GM18858 (cell line): Measurements from ENCODE around the gene DOCK9.
"Not testable (repeated sequence)": the region's sequence is repeated elsewhere in the genome, so short reads cannot be mapped to it uniquely, and the experiment has no call there.

Experiments used
- ATAC-seq: cut with Tn5 transposase; IDR thresholded peaks from one replicate; pipeline ENCODE4 v1.9.1; 2021; ENCODE audit not compliant: unreplicated experiment

Gene DOCK9

GRCh38 chr13:98828614-98829013, 149.2 kb downstream of the DOCK9 start:
- no peak for ATAC-seq

GRCh38 chr13:98827449-98827848, 150.4 kb downstream of the DOCK9 start:
- no peak for ATAC-seq

GRCh38 chr13:98826146-98826545, 151.7 kb downstream of the DOCK9 start:
- ATAC-seq, result no peak

GRCh38 chr13:98825659-98826058, 152.2 kb downstream of the DOCK9 start:
- no peak for ATAC-seq

- no peak for ATAC-seq
These were observed 153.3 kb downstream of the DOCK9 start for GRCh38 chr13:98824376-98825160.

- ATAC-seq, result no peak
These were observed 154.4 kb downstream of the DOCK9 start for GRCh38 chr13:98823442-98823841.

- ATAC-seq, result no peak
These were observed 155.6 kb downstream of the DOCK9 start for GRCh38 chr13:98822225-98822606.

GRCh38 chr13:98821372-98822224, 156.3 kb downstream of the DOCK9 start:
- no peak for ATAC-seq

- no peak for ATAC-seq
These were observed 157.0 kb downstream of the DOCK9 start for GRCh38 chr13:98820744-98821371.

- no peak for ATAC-seq
These were observed 157.6 kb downstream of the DOCK9 start for GRCh38 chr13:98820300-98820699.

GRCh38 chr13:98819382-98820010, 158.4 kb downstream of the DOCK9 start:
- no peak for ATAC-seq

GRCh38 chr13:98816406-98816805, 161.5 kb downstream of the DOCK9 start:
- no peak for ATAC-seq

- no peak for ATAC-seq
These were observed 163.9 kb downstream of the DOCK9 start for GRCh38 chr13:98813993-98814392.

GRCh38 chr13:98812186-98812790, 165.6 kb downstream of the DOCK9 start:
- not testable (repeated sequence) for ATAC-seq

- ATAC-seq, result no peak
These were observed 167.1 kb downstream of the DOCK9 start for GRCh38 chr13:98810746-98811145.

GRCh38 chr13:98809345-98809777, 168.5 kb downstream of the DOCK9 start:
- no peak for ATAC-seq

GRCh38 chr13:98807774-98808173, 170.1 kb downstream of the DOCK9 start:
- ATAC-seq, result no peak

GRCh38 chr13:98804336-98804855, 173.5 kb downstream of the DOCK9 start:
- no peak for ATAC-seq

GRCh38 chr13:98803921-98804320, 173.9 kb downstream of the DOCK9 start:
- no peak for ATAC-seq

GRCh38 chr13:98803111-98803561, 174.7 kb downstream of the DOCK9 start:
- no peak for ATAC-seq
